GM18517 (cell line): Measurements from ENCODE around the gene CDH23.

ENCODE experiments used
- ATAC-seq: cut with Tn5 transposase; IDR thresholded peaks from one replicate; pipeline ENCODE4 v1.9.1; 2021; ENCODE audit warnings: mild to moderate bottlenecking, moderate library complexity; ENCODE audit not compliant: unreplicated experiment

CDH23 gene

DNA sequence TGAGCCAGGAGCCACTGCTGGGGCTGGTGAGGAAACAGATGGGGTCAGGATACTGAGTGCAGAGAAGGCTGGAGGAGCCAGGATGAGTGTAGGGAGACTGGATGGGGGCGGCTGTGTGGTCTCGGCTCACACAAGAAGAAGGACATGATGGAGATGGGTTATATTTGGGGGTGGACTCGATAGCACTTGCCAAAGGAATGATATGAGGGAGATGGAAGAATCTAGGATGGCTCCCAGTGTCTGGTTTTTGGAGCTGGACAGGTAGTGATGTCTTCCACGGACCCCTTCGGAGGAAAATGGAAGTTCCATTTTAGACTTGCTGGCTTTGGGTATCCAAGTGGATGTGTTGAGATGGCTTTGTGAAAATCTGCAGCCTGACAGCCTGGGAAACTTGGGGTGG is 83.9 kb downstream of the CDH23 start:
- no peak for ATAC-seq

GRCh38 chr10:71481746-71482410 is 85.2 kb downstream of the CDH23 start:
- no peak for ATAC-seq

- no peak for ATAC-seq
These were observed 85.9 kb downstream of the CDH23 start for GRCh38 chr10:71482620-71483019.

- no peak for ATAC-seq
These were observed 86.4 kb downstream of the CDH23 start for GRCh38 chr10:71483135-71483534.

DNA sequence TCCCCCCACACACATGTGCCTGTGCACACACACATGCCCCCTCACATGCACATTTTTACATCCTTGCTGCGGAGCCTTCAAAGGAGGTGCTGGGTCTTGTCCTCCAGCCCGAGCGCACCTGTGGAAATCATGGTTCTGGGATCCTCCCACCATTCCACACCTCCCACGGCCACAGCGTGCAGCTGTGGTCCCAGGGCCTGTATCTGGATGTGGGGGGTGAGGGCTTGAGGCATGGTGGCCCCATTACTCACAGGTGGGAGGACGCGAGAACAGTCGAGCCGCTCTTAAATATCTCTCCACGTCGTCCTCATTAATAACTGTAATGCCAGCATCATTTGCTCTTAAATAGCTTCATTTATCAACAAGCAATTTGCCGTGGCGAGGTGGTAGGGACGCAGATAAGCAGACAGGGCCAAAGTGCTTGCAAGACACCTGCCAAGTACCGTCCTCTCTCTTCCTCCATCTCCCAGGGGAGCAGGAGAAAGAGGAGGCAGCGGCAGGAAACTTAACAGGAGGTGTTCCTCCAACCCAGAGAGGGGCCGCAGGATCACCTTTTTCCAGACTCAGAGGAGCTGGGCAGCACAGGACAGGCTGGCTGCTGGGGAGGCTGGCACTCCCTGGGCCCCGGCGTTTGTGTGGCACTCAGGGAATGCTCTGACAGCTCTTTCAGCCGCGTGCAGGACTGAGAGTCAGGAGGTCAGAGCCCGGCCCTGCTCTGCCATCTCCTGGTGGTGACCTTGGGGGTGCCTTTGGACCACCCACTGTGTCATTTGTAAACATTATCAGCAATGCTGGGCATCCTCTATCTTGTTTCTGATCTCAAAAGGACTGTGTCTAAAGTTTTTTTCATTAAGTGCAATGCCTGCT is 87.4 kb downstream of the CDH23 start:
- no peak for ATAC-seq

DNA sequence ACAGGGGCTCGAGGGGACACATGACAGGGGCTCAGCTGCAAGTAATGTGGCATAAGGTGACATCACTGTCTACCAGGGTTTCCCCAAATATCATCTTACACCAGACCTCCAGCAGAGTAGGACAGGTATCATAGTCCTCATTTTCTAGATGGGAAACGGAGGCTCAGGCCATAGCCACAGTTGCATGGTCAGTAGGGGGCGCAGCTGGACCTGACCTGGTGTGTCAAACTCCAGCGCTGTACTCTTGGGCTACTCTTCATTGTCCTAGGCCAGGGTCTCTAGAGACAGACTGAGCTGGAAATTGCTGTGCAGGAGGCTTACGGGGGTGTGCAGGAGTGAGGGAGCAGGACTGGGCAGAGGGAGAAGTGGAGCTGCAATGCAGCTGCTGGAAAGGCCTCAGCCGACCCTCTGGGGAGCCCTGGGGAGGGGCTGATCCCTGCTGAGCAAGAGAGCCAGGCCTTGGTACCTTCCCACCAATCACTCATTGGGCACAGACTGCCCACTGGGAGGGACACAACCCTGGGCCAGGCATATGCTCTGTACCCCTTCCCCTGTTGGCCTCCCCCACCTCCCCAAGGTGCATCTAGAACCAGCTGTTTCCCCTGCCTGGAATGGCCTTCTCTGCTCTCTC is 89.9 kb downstream of the CDH23 start:
- ATAC-seq = no peak

DNA sequence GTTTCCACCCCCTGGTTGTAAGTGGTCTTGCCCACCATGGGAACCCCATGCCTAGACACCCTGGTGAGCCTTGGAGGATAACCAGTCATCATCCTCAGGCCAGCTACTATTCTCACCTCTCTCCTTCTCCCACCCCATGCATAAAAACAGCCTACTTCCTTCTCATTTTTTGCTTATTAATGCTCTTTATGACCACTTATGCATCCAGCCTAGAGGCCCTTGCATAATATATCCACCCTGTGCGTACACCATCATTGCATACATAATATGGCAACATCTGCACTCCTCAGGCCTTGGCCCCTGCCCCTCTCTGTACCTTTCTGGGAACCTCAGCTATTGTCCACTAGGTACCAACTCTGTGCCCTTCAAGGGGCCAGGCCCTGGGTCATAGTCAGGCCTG is 91.0 kb downstream of the CDH23 start:
- no peak for ATAC-seq

- no peak for ATAC-seq
These were observed 92.4 kb downstream of the CDH23 start for GRCh38 chr10:71489077-71489476.

- ATAC-seq = no peak
These were observed 96.2 kb downstream of the CDH23 start for GRCh38 chr10:71492872-71493271.

- ATAC-seq = no peak
These were observed 97.0 kb downstream of the CDH23 start for GRCh38 chr10:71493741-71494140.

DNA sequence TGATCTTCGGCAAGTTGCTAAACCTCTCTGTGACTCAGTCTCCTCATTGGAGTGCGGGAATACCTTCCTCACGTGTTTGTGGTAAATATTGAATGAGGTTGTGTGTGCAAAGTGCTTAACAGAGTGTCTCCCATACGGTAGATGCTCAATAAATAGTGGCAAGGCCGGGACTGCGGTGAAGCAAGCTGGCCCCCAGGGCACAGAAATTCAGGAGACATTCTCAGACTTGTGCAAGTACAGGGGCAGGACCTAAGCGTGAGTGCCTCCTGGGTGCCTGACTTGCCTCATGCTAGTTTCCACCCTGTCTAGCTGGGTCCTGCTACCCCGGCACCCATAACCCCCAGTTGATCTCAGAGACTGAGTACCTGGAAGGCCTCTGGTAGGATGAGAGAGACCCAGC is 97.8 kb downstream of the CDH23 start:
- no peak for ATAC-seq

DNA sequence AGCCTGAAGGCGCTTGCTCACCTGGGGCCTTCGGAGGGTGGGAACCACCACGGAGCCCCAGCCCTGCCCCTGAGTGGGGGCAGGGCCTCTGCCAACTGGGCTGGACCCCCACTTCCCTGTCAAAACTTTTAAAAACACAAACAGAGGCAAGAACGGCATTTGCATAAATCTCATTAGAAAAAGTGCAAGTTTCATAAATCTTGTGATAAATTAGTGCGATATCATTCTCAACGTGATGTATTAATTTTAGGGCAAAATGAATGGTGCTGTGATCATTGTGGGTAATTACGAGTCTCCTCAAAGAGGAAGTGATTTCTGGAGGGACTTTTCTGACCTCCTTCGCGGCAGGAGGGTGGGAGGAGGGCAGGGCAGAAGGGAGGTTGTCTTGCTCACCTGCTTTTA is 98.3 kb downstream of the CDH23 start:
- ATAC-seq = no peak

DNA sequence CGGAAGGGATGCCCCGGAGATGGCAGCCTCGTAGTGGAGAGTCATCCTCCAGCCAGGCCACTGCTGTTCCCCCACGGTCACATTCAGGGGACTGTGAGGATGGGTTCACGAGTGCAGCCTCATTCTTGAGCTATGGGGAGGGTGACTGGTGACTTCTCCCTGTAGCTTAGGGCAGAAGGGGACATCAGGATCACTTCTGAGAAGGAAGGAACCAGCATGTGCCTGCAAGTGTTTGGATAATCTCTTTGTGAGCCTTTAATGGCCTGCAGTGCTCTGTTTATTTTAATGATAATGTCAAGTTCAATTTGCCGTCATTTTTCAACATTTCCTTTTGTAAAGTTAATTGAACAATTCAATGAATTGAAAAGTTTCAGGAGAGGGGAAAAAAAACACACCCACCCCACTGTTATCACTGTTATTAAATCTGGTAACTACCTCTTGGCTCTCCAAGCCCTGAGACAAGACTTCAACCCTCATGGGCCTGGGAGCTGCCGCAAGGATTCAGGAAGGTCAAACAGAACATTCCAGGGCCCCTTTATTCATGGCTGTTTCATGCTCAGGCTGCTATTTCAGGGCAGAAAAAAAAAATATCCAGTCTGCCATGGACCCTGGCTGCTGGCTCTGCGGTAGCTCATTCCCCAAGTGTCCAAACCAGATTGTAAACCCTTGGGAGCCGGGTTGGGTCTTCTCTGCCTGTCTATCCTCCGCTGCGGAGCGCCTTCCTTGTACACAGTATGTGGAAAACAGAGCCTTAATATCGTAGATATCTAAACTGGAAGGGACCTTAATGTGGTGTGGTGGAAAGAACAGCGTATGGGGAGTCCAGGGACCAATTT is 100.4 kb downstream of the CDH23 start:
- ATAC-seq = no peak

GRCh38 chr10:71497763-71498326 is 101.1 kb downstream of the CDH23 start:
- no peak for ATAC-seq

GRCh38 chr10:71501402-71501801 is 104.7 kb downstream of the CDH23 start:
- no peak for ATAC-seq

- no peak for ATAC-seq
These were observed 105.5 kb downstream of the CDH23 start for GRCh38 chr10:71502190-71502589.

DNA sequence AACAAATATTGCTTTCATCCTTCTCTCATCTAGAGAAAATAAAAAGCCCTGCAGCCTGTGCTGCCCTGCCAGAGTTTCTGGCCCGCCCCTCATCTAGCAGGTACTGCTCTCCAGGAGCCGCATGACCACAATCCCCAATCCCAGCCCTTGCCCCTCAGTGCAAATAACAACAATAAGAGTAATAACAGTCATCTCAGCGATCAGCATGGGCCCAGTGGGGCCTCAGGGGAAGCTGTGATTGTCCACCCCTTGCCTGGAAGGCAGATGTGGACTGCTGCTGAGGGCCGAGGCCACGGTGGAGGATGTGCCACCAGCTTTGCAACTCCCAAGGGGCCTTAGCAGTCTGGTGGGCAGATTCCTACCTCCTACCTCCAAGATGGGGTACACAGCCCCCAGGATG is 106.1 kb downstream of the CDH23 start:
- no peak for ATAC-seq

DNA sequence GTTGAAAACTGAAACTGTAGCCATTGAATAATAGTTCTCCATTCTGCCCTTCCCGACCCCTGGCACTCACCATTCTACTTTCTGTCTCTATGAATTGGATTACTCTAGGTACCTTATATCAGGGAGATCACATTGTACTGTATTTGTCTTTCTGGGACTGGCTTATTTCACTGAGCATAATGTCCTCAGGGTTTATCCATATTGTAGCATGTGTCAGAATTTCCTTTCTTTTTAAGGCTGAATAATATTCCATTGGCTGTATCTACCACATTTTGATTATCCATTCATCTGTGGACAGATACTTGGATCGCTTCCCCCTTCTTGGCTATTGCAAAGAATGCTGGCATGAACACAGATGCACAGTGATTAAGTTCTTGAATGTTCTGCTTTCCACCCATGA is 107.4 kb downstream of the CDH23 start:
- ATAC-seq = no peak

DNA sequence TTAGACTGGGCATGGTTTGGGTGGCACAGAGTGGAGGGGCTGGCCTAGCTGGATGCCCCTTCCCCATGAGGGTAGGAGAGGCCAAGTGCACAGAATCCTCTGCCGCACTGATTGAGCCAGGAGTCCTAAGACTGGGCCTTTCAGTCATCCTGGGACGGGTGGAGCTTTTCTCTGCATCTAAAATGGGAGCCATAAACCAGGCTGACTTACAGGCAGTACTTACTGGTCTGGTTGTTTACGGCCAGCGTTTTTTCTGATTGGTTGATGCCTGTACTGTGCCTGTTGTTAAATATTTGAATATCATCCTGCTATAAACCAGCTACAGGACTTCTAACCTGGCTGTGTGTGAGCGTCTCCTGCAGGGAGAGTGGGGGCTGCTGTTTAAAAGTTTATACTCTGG is 107.8 kb downstream of the CDH23 start:
- no peak for ATAC-seq

DNA sequence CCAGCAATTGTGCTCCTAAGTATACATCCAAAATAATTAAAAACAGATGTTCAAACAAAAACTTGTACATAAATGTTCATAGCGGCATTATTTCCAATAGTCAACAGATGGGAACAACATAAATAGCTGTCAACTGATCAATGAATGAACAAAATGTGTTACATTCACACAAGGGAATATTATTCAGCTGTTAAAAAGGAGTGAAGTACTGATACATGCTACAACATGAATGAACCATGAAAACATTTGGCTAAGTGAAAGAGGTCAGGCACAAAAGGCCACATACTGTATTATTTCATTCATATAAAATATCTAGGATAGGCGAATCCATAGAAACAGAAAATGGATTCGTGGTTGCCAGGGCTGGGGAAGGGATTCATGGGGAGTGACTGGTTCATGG is 109.1 kb downstream of the CDH23 start:
- ATAC-seq = no peak

DNA sequence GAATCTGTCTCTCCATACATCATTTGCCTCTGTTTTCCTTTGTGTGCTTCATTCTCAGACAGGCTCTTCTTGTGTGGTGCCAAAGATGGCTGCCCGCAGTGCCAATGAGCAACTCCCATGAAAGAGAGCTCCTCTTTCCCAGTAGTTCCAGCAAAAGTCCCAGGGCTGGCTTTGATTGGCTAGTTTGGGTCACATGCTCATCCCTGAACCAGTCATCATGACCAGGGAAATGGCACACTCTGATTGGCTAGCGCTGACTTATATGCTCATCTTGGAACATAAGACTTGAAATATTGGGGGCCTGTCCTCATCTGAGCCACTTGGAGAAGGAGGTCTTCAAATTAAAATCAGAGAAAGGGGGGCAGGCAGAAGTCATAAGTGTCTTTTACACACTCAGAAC is 112.7 kb downstream of the CDH23 start:
- ATAC-seq = no peak
